WERI-Rb-1 (cell line): ENCODE data around the gene RAPGEF4.

Source experiments
- DNase-seq: peaks from one replicate; pipeline ENCODE4 v3.0.0-alpha.2; 2020
- H3K27ac ChIP-seq: fragments of 250-450 bp; sonication (Bioruptor Pico); 2 replicates; pipeline ENCODE4 v1.5.1; 2020; ENCODE audit warnings: mild to moderate bottlenecking, moderate library complexity
- H3K27me3 ChIP-seq: fragments of 250-450 bp; sonication (Bioruptor Pico); 2 replicates; pipeline ENCODE4 v1.5.1; 2021; ENCODE audit warnings: mild to moderate bottlenecking, low read depth, moderate library complexity; ENCODE audit not compliant: insufficient read depth, severe bottlenecking
- H3K36me3 ChIP-seq: fragments of 250-450 bp; sonication (Bioruptor Pico); 2 replicates; pipeline ENCODE4 v1.5.1; 2020; ENCODE audit warnings: mild to moderate bottlenecking, moderate library complexity
- H3K4me3 ChIP-seq: 2 replicates; pipeline ENCODE4 v1.5.1; 2011; ENCODE audit warnings: low read depth, mild to moderate bottlenecking, control low read depth, low read length
- H3K9me3 ChIP-seq: fragments of 250-450 bp; sonication (Bioruptor Pico); 2 replicates; pipeline ENCODE4 v1.5.1; 2021; ENCODE audit warnings: mild to moderate bottlenecking, moderate library complexity; ENCODE audit not compliant: severe bottlenecking
- TF ChIP-seq, protein P1 (sequence below): IDR thresholded peaks from 2 replicates; pipeline ENCODE4 v1.5.1; 2011; ENCODE audit warnings: low read depth, mild to moderate bottlenecking, control low read depth, inconsistent platforms, low read length

The RAPGEF4 gene

DNA sequence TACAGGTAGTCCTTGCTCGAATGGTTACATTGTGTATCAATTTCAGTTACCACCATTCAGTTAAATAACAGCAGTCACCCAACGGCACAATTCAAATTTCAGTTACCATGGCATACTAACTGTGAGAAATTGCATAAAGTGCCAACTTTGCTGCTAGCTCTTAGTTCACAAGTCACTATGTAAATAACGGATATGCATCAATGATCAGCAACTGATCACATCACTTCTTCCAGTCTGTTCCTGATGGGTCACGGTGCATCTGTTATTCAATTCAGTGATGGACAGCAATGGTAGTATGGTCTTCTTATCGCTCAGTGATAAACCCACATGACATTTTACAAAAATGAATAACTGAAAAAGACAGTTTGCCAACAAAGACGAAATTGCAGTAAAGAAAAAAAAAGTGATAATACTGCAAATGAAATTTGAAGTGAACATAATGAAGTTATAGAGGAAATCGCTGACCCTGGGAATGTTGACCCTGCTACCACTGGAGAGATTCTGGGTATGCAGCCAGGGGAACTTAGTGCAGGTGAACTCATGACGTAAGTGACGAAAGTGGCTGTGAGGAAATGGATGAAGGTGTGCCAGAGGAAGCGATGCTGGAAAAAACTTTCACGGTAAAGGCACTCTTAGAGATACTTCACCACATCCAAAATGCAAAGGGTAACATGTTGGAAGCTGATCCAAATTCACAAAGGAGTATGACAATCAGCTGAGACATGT, 25.9 kb upstream of the RAPGEF4 start:
- Histone ChIP-seq H3K27me3 (no peaks in the 10 kb centered on the region), H3K4me3 (no peak overlapping the region), H3K9me3 (no peaks in the 10 kb centered on the region), H3K36me3 (no peaks in the 10 kb centered on the region), H3K27ac (no peak overlapping the region)
- no peak for DNase-seq
- TF ChIP-seq, protein P1, sequence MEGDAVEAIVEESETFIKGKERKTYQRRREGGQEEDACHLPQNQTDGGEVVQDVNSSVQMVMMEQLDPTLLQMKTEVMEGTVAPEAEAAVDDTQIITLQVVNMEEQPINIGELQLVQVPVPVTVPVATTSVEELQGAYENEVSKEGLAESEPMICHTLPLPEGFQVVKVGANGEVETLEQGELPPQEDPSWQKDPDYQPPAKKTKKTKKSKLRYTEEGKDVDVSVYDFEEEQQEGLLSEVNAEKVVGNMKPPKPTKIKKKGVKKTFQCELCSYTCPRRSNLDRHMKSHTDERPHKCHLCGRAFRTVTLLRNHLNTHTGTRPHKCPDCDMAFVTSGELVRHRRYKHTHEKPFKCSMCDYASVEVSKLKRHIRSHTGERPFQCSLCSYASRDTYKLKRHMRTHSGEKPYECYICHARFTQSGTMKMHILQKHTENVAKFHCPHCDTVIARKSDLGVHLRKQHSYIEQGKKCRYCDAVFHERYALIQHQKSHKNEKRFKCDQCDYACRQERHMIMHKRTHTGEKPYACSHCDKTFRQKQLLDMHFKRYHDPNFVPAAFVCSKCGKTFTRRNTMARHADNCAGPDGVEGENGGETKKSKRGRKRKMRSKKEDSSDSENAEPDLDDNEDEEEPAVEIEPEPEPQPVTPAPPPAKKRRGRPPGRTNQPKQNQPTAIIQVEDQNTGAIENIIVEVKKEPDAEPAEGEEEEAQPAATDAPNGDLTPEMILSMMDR, result no peak

DNA sequence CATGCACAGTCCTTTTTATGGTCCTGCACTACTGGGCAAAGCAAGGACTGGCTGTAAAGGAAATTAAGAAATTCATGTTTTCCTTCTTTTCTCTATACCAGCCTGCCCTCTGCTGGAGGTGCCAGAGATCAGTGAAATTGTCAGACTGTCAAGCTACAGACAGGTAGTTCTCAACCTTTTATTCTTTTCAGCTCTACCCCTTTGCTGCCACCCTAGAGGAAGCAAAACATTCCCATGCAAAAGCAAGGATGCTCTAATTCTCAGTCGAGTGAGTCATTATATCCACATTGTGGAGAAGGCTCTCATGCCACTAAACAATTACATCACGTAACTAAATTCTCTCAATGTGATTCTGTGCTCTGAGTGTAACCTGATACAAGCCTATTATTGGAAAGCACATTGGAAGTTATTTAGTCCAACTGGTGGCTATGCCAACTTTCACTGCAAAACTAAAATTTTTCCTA, 25.0 kb upstream of the RAPGEF4 start:
- peak; percentile 46 for DNase-seq
- Histone ChIP-seq H3K36me3 (no peaks in the 10 kb centered on the region), H3K27ac (no peak overlapping the region), H3K4me3 (no peak overlapping the region), H3K27me3 (no peaks in the 10 kb centered on the region), H3K9me3 (no peaks in the 10 kb centered on the region)
- TF ChIP-seq, protein P1, result peak; percentile 62

DNA sequence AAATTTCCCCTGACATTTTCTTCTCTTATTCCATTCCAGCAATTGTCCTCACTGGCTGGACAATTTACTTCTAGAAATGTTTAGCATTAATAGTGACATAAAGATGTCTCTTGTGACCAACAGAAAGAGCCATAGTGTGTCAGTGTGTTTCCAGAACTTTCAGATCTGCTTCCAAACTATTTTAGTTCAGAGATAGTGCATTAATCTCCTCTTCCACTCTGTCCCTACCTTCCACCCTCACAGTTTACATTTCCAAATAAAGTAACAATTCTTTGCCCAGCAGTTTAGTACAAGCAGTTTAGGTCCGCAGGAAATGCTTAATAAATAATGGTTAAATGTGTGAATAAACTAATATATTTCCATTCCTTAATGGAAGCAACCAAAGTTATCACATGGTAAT, 24.5 kb upstream of the RAPGEF4 start:
- no peaks in the 10 kb centered on the region for H3K36me3 ChIP-seq
- H3K27ac ChIP-seq, result no peak overlapping the region
- no peak overlapping the region for H3K4me3 ChIP-seq
- no peak for DNase-seq
- no peaks in the 10 kb centered on the region for H3K9me3 ChIP-seq
- TF ChIP-seq, protein P1, result no peak
- no peaks in the 10 kb centered on the region for H3K27me3 ChIP-seq

DNA sequence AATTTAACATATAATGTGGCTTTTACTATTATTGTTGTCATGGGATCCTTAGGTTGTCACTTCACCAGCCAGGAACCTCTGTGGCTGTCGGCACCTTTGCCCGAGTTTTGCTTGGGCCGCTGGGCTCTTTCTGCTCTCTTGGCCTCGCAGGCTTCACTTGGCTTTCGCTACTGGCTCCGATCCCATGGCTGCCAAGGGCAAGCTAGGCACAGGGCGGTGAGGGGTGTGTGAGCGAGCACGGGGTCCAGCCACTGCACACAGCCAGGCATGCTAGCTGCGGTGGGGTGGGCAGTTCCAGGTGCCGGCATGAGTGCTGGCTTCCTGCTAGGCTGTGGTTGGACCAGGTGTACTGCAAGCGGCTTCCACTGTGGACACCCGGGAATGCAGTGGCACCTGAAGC, 23.4 kb upstream of the RAPGEF4 start:
- Histone ChIP-seq H3K36me3 (no peaks in the 10 kb centered on the region), H3K4me3 (no peak overlapping the region), H3K27ac (no peak overlapping the region), H3K27me3 (no peaks in the 10 kb centered on the region), H3K9me3 (no peaks in the 10 kb centered on the region)
- TF ChIP-seq, protein P1, result no peak
- DNase-seq, result no peak

DNA sequence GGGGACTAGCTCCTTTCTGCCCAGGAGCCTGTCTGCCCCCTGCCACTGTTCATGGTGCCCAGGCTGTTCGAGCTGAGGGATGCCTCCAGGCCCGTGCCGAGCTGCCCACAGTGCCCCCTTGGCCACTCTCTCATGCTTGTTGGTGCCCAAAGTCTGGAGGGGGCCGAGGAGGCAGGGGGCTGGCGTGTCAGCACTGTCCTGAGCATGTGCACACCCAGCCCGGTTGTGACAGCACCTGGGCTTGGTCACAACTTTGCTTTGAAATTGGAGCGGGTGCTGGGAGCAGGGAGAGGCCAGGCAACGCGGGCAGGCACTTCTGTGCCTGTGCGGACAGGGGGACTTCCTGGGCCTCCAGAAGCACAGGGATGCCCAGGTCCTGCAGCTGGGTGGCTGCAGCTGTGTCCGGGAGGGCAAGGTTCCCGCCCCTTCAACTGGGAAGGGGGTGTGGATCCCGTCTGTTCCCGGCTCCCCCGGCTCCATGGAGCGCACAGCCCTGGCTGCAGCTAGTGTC, 22.2 kb upstream of the RAPGEF4 start:
- no peaks in the 10 kb centered on the region for H3K9me3 ChIP-seq
- no peak overlapping the region for H3K4me3 ChIP-seq
- H3K27me3 ChIP-seq, result no peaks in the 10 kb centered on the region
- H3K36me3 ChIP-seq, result no peaks in the 10 kb centered on the region
- no peak for DNase-seq
- TF ChIP-seq, protein P1, result no peak
- H3K27ac ChIP-seq, result no peak overlapping the region
